ENCODE measurements around the gene NALCN. TPM values are rescaled to one million over a fixed set of nuclear protein-coding genes. Genes with fewer than 3 reads are reported as not detected.

Gene NALCN
- 1 to 10 TPM; 1.6 to 4.6 TPM for total RNA-seq

- WGBS, 2 donors: 1 to 2% methylated on average over 18 to 78 of the region's 85 CpGs
- no peaks in the 10 kb centered on the region for H3K9me3 ChIP-seq
- ATAC-seq: peak; percentile 88
- H3K27ac ChIP-seq: peak within 1 kb of the TSS in 3 of 4 donors; percentile 14 to 74 (median 30)
- TF ChIP-seq POLR2A (IDR thresholded peaks at IDR 0.05) (peak in 1 of 3 donors; percentile 22), CTCF (IDR thresholded peaks at IDR 0.05) (no peak)
- H3K27me3 ChIP-seq: no peaks in the 10 kb centered on the region
- intact Hi-C loops (cut with DNase I): no loop called here
- H3K36me3 ChIP-seq (replicated peaks in 1 of 2; ENCODE audit: insufficient read depth in 1 of 2, low read depth in 2 of 2): no peaks in the 10 kb centered on the region
- H3K4me1 ChIP-seq: peaks cover 12% of the 10 kb centered on the region
- peak; percentile 28 to 60 (median 37) for DNase-seq
- peak within 1 kb of the TSS; percentile 40 to 65 for H3K4me3 ChIP-seq
Observed at GRCh38 chr13:101416181-101417042, at the start of gene NALCN. NALCN (minus strand) TSS chr13:101416508; CDS start chr13:101399126, 17,382 bp downstream.

GRCh38 chr13:101465877-101466276 is 49.6 kb upstream of the NALCN start:
- ATAC-seq: no peak
- DNase-seq: no peak
- no peak overlapping the region for H3K27ac ChIP-seq
- no peaks in the 10 kb centered on the region for H3K36me3 ChIP-seq (replicated peaks in 1 of 2; ENCODE audit: insufficient read depth in 1 of 2, low read depth in 2 of 2)
- intact Hi-C loops (cut with DNase I): loop anchor here (10.0 kb wide), 1 partner anchor 321 kb away; no protein-coding TSS in a partner anchor
- TF ChIP-seq POLR2A (IDR thresholded peaks at IDR 0.05): no peak
- no peak for TF ChIP-seq CTCF (IDR thresholded peaks at IDR 0.05)
- no peak overlapping the region for H3K4me3 ChIP-seq
- no peaks in the 10 kb centered on the region for H3K9me3 ChIP-seq
- H3K4me1 ChIP-seq: no peaks in the 10 kb centered on the region
- H3K27me3 ChIP-seq: no peaks in the 10 kb centered on the region
- WGBS, 2 donors: 72 to 76% methylated on average over 3 of the region's 3 CpGs

- no peak overlapping the region for H3K4me3 ChIP-seq
- WGBS, 2 donors: 91 to 95% methylated on average over 2 of the region's 2 CpGs
- no peak overlapping the region for H3K27ac ChIP-seq
- TF ChIP-seq CTCF (IDR thresholded peaks at IDR 0.05) (no peak), POLR2A (IDR thresholded peaks at IDR 0.05) (no peak)
- H3K4me1 ChIP-seq: no peaks in the 10 kb centered on the region
- H3K27me3 ChIP-seq: no peaks in the 10 kb centered on the region
- no peaks in the 10 kb centered on the region for H3K9me3 ChIP-seq
- intact Hi-C loops (cut with DNase I): no loop called here
- DNase-seq: no peak
- no peak for ATAC-seq
- no peaks in the 10 kb centered on the region for H3K36me3 ChIP-seq (replicated peaks in 1 of 2; ENCODE audit: insufficient read depth in 1 of 2, low read depth in 2 of 2)
Observed at GRCh38 chr13:101457176-101457575, 40.9 kb upstream of the NALCN start.

GRCh38 chr13:101455863-101456262 is 39.6 kb upstream of the NALCN start:
- H3K4me1 ChIP-seq: no peaks in the 10 kb centered on the region
- H3K27ac ChIP-seq: no peak overlapping the region
- 37 to 44% methylated on average over 3 of the region's 3 CpGs for WGBS, 2 donors
- no peaks in the 10 kb centered on the region for H3K9me3 ChIP-seq
- no peak for TF ChIP-seq POLR2A (IDR thresholded peaks at IDR 0.05)
- TF ChIP-seq CTCF (IDR thresholded peaks at IDR 0.05): no peak
- DNase-seq (no peak), ATAC-seq (no peak)
- intact Hi-C loops (cut with DNase I): no loop called here
- H3K36me3 ChIP-seq (replicated peaks in 1 of 2; ENCODE audit: insufficient read depth in 1 of 2, low read depth in 2 of 2): no peaks in the 10 kb centered on the region
- H3K27me3 ChIP-seq: no peaks in the 10 kb centered on the region
- no peak overlapping the region for H3K4me3 ChIP-seq

Data from body of pancreas (tissue), 4 donors.